Cardiac fibroblast (primary cell): ENCODE data around the gene PADI2.

ENCODE experiments used
- DNase-seq, 2 donors: peaks; one replicate each; pipeline versions ENCODE4 v3.0.0 to v3.0.0-alpha.2; 2010; ENCODE audit warnings: low read depth in 2 of 2
- H3K4me3 ChIP-seq, 2 donors: replicated peaks in 1 of 2; 1 replicate in 1 of 2; 2 replicates in 1 of 2; pipeline ENCODE4 v1.5.1; 2011; ENCODE audit warnings: low read depth in 2 of 2, low read length in 2 of 2, mild to moderate bottlenecking in 2 of 2, moderate library complexity in 1 of 2
- CTCF ChIP-seq: IDR thresholded peaks from one replicate; pipeline ENCODE4 v1.5.1; 2011; ENCODE audit warnings: low read depth, mild to moderate bottlenecking, low read length, inconsistent platforms

PADI2 gene

GRCh38 chr1:17163371-17163770 lies 44.1 kb upstream of the PADI2 start:
- DNase-seq = no peak
- no peak for TF ChIP-seq CTCF
- H3K4me3 ChIP-seq = no peak overlapping the region

DNA sequence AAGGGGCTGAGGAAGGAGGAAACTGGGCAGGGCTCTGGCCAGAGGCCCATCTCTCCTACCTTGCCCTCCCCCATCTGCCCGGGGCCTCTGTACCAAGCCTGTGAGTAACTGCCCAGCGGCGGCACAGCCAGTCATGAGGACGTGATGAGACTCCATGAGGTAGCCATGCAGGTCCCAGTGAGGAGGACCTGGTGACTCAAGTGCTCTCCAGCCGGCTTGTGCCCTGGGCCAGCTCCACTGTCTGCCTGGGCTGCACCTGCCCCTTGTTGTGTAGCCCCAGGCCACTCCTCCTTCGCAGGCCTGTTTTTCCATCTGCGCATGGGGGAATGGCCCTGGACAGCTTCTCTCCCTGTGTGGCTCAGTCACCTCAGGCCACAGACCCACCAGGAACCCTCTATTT lies 43.7 kb upstream of the PADI2 start:
- H3K4me3 ChIP-seq = no peak overlapping the region
- no peak for DNase-seq
- no peak for TF ChIP-seq CTCF

DNA sequence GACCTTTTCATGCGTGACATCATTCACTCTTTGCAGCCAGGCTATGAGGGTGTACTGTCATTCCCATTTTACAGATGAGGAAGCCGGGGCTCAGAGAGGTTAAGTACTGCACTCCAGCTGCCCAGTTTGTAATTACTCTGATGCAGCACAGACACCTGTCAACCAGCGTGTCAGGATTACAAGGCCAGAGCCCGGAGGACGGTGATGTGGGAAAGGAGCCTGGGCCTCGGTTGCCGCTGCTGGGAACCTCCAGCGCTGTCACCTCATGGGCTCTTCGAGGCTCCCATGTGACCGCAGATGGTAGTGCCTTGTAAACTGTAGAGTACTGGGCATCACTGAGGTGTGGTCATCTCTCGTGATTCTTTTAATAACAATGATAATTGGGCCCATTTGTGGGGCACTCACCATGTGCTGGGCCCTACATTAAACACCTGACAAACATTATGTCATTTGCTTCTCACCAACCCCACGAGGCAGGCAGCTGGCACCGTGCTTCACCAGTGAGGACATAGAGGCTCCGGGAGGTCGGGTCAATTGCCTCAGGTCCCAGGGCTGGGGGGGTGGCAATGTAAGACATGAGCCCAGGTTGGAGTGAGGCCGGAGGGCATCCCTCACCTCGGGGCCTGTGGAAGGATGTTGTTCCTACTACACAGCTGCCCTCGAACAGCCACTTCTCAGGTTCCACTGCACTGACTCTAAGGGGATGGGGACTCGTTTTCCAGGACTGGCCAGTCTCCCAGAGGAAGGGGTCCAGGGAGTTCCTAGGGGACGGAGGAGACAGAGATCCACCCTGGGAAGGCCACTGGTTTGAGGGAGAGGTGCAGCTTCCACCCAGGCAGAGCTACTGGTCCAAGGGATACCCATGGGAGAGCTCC lies 42.9 kb upstream of the PADI2 start:
- no peak for DNase-seq
- TF ChIP-seq CTCF = no peak
- no peak overlapping the region for H3K4me3 ChIP-seq

- no peak for TF ChIP-seq CTCF
- no peak overlapping the region for H3K4me3 ChIP-seq
- DNase-seq = peak; percentile 26 to 41
Observed at GRCh38 chr1:17161137-17161740, 42.0 kb upstream of the PADI2 start.

DNA sequence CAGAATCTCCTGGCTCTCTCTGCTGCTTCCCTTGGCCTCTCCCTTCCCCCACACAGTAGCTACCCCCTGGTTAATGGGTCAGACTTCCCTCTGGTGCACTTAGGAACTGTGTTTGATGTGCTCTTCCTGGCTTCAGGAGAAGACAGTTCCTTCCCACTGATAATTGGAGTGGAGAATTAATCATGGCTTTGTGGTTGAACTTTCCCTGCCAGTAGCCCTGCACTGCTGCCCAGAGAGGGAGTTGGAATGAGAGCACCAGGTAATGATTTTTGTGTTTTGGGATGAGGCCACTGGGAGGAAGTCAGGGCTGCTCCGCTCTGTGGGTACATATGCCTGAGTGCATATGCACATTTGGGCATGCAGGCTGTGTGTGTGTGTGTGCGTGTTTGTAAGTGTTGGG lies 39.7 kb upstream of the PADI2 start:
- no peak for TF ChIP-seq CTCF
- DNase-seq = no peak
- H3K4me3 ChIP-seq = no peak overlapping the region

DNA sequence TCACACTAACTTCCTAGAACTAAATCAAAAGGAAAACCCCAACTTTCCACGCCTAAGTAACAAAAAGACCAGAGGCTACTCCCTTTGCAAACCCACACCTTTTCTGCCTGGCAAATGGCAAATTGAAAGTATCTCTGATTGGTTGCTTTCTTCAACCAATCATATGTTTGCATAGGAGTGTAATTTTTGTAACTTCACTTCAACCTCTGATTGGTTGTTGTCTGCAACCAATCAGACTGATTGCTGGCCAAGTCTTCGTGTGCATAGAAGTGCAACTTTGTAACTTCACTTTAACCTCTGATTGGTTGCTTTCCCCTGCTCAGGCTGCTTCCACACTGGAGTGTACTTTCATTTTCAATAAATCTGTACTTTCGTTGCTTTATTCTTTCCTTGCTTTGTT lies 36.9 kb upstream of the PADI2 start:
- no peak overlapping the region for H3K4me3 ChIP-seq
- no peak for TF ChIP-seq CTCF
- DNase-seq = peak; percentile 22 to 48
